HG02884 (cell line): Measurements from ENCODE around the gene TBC1D1.
"Not testable (repeated sequence)": the region's sequence is repeated elsewhere in the genome, so short reads cannot be mapped to it uniquely, and the experiment has no call there.

Experiments used
- ATAC-seq: cut with Tn5 transposase; IDR thresholded peaks from one replicate; pipeline ENCODE4 v1.9.1; 2021; ENCODE audit warnings: mild to moderate bottlenecking, moderate library complexity; ENCODE audit not compliant: unreplicated experiment

Gene TBC1D1

GRCh38 chr4:38009421-38009820 lies 118.5 kb downstream of the TBC1D1 start:
- no peak for ATAC-seq

GRCh38 chr4:38009949-38010348 lies 119.1 kb downstream of the TBC1D1 start:
- no peak for ATAC-seq

GRCh38 chr4:38011511-38012162 lies 120.8 kb downstream of the TBC1D1 start:
- ATAC-seq: no peak

DNA sequence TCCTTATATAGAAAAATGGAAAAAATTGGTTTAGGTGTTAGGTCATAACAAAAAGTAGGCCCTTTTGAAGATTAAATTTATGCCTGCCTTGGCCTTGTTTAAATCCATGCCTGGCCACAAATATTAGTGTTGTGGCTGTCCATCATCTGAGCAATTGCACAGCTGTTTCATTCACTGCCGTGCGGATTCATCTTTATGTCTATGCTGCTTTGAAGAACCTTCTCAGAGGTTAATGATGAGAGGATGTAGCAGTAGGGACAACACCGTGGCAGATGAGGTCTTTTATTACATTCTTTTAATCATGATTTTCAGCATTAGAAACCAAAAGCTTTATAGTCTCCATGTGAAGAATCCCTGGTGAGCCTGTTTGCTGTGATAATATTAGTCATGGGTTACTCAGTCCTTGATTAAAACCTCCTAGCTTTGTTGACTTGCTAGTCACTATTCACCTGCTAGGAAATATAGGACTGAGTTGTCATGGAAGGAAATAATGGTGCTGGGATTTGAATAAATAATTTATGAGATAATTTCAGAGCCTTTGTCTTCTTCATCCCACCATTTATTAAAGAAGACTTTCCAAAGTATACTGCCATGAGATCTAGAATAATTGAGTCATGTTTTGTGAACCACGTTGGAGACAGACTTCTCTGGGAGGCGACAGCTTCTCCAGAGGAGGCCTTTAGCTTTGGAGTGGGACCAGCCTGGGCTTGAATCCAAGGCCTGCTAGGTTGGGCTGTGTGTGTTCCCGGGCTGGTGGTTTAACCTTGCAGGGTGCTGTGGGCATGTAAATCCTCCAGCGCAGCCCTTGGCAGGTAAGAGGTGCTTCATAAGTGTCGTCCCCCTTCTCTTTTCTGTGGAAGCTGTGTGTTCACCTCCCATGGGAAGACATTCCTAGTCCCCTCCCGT lies 122.8 kb downstream of the TBC1D1 start:
- ATAC-seq: no peak

DNA sequence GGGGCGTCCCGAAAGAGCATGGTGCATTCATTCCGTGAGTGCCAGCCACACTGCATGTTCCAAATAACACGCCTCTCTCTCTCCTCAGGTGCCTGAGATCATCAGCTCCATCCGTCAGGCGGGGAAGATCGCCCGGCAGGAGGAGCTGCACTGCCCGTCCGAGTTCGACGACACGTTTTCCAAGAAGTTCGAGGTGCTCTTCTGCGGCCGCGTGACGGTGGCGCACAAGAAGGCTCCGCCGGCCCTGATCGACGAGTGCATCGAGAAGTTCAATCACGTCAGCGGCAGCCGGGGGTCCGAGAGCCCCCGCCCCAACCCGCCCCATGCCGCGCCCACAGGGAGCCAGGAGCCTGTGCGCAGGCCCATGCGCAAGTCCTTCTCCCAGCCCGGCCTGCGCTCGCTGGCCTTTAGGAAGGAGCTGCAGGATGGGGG lies 123.6 kb downstream of the TBC1D1 start:
- ATAC-seq: no peak

- no peak for ATAC-seq
Observed at GRCh38 chr4:38015886-38016515, 125.1 kb downstream of the TBC1D1 start.

DNA sequence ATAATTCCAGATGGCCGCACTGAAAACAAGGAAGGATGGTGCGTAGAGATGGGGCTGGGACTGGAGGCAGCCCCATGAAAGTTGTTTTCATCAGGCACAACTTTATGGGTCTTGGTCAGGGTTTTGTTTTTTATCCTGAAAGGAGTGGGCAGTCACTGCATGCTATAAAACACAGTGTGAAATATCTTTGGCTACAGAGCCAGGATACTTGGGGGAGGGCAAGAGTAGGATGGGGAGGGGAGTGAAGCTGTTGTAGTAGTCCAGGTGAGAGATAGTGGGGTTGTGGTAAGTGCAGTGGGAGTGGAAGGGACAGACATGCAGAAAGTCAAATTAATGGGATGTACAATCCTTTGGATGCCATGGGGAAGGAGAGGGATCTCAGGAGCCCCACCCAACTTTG lies 125.8 kb downstream of the TBC1D1 start:
- ATAC-seq: no peak

DNA sequence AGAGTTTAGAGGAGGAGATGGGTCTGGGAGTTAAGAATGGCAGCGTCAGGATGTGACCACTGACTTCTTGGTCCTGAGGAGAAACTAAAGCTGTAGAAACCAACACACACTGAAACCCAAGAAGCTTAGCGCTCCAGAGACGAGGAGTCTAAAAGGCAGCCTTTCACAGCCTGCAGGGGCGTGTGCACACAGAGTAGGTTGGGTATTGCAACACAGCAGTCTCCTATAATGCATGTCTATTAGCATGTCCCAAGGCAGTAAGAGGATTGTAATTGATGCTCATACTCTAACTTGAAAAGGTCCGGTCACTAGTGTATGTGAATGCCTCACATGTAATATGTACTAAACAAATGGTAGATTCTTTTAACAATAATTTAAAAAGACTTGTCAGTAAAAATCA lies 126.7 kb downstream of the TBC1D1 start:
- no peak for ATAC-seq

- ATAC-seq: no peak
Observed at GRCh38 chr4:38020386-38020785, 129.5 kb downstream of the TBC1D1 start.

DNA sequence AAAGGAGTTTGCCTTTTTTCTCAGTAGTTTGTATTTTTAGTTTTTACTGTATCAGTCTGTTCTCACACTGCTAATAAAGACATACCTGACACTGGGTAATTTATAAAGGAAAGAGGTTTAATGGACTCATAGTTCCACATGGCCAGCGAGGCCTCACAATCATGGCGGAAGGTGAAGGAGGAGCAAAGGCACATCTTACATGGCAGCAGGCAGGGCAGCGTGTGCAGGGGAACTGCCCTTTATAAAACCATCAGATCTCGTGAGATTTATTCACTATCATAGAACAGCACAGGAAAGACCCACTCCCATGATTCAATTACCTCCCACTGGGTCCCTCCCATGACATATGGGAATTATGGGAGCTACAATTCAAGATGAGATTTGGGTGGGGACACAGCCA lies 130.1 kb downstream of the TBC1D1 start:
- not testable (repeated sequence) for ATAC-seq

DNA sequence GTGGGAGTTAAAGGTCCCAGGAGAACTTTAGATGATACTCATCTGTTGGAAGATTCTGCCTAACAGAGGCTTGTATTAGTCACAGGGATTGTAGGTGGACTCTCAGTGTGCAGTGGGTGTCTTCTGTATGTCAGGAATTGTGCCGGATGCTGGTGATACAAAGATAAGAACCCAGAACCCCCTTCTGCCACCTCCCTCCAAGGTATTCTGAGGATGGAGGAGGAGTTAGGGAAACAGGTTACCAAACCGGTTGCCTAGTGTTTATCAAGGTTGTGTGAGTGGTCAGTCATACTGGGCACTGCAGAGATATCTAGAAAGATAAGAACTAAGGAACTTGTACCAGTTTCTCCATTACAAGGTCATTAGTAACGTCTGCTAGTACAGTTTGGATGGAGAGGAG lies 130.9 kb downstream of the TBC1D1 start:
- ATAC-seq: no peak

GRCh38 chr4:38023347-38024205 lies 132.7 kb downstream of the TBC1D1 start:
- no peak for ATAC-seq

DNA sequence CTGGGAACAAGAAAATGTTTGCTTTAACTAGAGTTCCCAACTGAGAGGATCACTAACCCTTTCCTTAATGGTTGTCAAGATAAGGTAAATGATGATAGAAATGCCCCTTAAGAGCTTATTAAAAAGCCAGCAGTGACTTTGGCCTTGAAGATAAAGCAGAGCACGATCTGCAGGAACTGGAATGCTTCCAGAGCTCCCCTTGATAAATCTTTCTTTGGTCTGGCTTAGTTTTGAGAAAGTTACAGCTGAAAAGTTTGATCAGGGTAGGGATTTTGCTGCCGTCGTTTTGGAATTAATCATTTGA lies 133.3 kb downstream of the TBC1D1 start:
- no peak for ATAC-seq

- no peak for ATAC-seq
Observed at GRCh38 chr4:38025665-38026064, 134.8 kb downstream of the TBC1D1 start.

- ATAC-seq: no peak
Observed at GRCh38 chr4:38026158-38026740, 135.4 kb downstream of the TBC1D1 start.

GRCh38 chr4:38030023-38030422 lies 139.1 kb downstream of the TBC1D1 start:
- ATAC-seq: no peak

- ATAC-seq: no peak
Observed at GRCh38 chr4:38034986-38035882, 144.3 kb downstream of the TBC1D1 start.

GRCh38 chr4:38036548-38036947 lies 145.7 kb downstream of the TBC1D1 start:
- ATAC-seq: no peak

DNA sequence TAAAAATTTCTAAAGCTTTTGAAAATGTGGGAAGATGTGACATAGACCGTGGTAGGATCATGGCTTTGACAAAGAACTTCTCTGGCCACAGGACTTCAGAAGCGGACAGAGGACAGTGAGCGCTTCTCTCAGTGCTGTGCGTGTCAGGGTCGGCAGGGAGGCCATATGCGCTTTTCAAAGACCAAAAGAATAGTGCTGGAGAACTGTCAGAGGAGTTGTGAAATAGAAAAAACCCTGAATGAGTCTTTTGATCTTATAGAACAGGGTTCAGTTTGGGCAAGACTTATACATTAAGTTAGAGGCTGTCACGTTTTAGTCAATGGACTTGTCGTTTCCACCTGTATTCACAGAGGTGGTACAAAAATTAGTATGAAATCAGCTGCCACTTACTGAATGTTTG lies 146.7 kb downstream of the TBC1D1 start:
- ATAC-seq: no peak

- ATAC-seq: no peak
Observed at GRCh38 chr4:38040619-38041018, 149.7 kb downstream of the TBC1D1 start.
